ENCODE measurements around the gene VWA1.
"Not testable (repeated sequence)": the region's sequence is repeated elsewhere in the genome, so short reads cannot be mapped to it uniquely, and the experiment has no call there.

The VWA1 gene, protein sequence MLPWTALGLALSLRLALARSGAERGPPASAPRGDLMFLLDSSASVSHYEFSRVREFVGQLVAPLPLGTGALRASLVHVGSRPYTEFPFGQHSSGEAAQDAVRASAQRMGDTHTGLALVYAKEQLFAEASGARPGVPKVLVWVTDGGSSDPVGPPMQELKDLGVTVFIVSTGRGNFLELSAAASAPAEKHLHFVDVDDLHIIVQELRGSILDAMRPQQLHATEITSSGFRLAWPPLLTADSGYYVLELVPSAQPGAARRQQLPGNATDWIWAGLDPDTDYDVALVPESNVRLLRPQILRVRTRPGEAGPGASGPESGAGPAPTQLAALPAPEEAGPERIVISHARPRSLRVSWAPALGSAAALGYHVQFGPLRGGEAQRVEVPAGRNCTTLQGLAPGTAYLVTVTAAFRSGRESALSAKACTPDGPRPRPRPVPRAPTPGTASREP

DNA sequence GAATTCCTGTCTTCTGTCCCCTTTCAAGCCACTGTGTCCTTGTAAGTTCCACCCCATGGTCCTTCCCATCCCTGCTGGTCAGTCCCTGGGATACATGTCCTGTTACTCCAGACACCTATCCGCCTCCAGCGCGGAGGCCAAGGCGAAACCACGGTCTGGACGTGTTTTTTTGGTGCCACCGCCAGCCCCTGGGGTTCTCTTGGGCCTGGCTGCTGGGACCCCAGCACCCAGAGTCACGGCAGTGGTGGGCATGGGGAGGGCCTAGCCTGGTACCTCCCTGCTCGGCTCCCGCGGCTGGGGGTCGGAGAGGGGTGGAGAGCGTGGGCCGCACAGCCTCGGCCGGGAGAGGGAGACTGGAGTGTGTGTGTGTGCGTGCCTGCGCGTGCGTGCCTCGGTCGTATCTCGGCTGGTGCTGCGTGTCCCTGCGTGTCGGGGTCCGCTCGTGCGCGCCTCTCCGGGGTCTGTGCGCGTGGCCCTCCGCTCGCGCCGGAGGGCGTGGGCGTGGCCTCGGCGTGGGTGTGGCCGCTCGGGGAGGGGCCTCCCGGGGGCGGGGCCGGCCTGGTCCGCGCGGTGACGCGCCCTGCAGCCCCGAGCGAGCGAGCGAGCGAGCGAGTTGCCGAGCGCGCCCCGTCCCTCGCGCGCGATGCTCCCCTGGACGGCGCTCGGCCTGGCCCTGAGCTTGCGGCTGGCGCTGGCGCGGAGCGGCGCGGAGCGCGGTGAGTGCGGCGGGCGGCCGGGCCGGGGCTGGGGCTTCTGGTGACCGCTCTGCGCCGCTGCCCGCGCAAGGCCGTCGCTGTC is at the start of gene VWA1:
TSS of gene VWA1 (plus strand) at position 585 of the 798 bp plus-strand sequence. CDS start at position 644, 59 bp downstream.
- peak in 2 of 4 experiments; percentile 24 to 27 for DNase-seq

DNA sequence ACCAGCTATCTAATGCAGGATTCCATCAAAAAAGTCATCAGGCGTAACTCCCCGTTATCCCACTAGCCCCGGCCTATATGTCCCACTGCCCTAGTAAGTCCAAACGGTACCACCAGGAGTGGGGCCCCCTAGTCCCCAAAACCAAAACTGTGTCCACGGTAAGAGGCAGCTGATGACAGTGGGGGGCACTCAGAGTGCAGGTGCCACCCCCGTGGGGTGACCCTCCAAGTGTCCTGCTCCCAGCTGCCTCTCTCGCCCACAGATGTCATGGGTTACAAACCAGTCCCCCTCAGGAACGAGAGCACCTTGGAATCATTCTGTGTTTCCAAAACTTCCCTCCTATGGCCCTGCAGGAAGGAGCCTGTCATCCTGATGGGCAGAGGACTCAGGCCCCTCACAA is 49.6 kb upstream of the VWA1 start:
- DNase-seq: no peak

DNA sequence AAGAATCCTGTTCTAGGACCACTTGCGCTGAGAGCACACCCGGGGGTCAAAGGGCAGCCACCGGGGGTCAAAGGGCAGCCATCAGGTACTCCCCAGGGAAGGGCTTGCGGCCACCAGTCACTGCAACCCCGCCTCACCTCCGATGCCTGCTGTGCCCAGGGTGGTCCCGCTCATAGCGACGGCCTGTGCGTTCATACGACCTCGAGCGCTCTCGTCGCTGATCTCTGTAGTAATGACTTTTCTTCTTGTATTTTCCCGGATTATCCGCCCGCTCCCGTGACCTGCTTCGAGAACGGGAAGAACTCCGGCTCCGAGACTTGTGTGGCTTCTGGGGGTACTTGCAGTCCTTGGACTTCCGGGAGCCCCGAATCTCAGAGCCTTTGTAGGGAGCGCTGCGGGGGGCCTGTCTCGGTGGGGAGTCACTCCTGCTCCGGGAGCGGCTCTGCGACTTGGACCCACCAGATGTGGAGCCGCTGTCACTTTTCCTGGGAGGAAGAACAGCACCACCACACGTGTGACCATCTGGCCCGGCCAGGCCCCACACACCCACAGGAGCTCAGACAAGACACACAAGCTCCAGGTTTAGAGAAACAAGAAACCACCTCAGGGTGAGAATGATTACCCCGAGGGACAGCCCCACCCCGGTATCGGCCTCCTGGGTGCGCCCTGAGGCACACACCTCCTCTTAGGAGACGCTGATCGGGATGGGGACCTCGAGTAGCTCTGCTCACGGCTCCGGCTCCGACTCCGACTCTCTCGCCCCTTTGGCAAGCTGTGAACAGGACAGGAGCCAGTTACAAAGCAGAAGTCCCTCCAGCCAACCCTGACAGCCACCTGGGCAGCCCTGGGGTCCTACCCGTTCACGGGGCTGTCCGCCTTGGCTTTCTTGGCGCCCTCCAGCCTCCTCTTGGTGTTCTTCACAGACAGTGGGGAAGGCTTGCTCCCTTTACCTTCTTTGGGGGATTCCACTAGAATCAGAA is 48.1 kb upstream of the VWA1 start:
- no peak for DNase-seq

DNA sequence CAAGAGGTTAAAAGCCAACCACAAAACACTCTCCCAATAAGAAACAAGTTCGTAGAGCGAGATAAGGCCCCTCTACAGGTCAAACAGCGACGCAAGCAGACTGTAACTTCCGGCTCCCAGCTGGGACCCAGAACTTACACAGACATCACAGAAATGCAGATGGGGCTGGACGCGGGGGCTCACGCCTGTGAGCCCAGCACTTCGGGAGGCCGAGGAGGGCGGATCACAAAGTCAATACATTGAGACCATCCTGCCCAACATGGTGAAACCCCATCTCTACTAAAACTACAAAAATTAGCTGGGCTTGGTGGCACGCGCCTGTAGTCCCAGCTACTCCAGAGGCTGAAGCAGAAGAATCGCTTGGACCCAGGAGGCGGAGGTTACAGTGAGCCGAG is 47.4 kb upstream of the VWA1 start:
- no peak for DNase-seq

DNA sequence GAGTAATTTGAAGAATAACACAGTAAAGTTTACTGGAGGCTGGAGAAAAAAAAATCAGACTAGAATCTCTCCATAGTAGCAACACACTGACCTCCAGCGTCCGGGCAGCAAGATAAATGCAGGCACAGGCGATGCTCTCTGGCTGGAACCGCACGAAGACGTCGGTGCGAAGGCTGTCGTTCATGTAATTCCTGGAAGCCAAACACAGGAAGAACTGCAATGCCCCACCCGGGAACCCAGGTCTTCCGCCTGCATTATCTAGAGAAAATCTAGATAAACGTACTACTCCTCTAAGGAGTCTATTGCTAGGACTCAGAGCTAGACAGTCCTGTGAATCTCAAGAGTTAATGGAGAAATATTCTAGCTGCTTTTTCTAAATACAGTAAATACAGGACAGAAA is 44.8 kb upstream of the VWA1 start:
- DNase-seq: no peak

DNA sequence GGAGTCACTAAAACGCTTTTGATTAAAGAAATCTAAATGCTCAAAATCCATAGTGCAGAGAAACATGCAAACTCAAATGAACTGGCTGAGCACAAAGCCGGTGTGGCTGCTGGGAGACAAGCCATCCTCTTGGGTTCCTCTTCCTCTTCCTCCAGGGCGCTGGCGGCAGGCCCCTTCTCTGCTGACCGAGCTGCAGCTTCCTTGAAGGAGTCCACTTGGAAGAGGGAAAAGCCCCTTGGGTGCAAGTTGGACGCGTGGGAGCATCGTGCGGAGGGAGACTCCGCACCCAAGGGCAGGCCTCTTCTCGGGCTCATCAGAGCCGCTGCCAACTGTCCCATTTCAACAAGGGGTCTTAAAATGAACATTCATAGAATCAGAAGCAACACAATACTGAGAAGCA is 44.3 kb upstream of the VWA1 start:
- DNase-seq: no peak

DNA sequence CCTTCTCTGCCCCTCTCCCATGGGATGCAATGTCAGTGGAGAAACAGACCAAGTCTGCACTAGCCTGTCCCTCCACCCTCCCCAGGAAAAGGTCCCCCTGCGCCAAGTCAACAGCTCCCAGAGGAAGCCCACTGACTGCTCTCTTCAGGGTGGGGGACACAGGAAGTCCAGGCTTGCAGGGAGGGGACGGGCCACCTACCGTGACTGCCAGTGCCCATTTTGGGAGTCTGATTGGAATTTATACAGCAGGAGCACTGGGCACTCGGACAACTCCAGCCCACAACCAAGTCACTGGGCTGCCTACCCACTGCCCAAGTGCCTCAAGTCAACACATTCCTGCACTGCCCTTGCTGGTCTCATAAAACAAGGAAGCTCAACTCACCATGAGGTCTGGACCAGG is 42.5 kb upstream of the VWA1 start:
- no peak for DNase-seq

DNA sequence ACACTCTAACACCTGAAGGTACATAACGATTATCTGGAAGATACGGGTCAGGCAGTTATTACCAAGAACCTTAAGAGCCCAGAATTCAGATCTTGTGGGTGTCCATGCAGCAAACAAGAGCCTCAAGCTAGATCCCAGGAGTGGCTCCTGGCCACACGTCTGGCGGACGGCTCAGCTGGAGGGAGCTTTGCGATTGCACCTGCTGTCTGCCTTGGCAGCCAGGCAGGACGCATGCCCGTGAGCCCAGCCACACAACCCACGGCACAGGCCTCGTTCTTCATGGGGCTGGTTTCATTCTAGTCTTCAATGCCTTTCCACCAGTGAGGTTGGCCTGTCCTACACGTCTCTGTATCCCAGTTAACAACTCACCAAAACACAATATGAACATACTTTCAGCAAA is 42.1 kb upstream of the VWA1 start:
- DNase-seq: no peak

DNA sequence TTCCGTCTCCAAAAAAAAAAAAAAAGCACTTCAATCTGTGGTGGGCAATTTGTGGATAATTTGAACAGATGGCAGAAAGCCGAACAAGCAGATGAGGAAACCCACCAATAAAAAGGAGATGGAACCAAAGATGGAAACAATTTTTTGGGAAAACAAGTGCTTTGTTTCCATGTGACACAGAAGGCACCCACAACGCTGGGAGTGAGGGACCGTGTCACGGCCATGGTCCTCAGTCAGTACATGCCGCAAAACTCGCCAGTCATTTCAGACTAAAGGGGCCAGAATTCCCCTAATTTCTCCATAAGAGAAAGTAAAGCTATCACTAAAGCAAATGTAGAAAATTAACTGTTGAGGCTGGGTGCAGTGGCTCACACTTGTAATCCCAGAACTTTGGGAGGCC is 41.4 kb upstream of the VWA1 start:
- no peak for DNase-seq

DNA sequence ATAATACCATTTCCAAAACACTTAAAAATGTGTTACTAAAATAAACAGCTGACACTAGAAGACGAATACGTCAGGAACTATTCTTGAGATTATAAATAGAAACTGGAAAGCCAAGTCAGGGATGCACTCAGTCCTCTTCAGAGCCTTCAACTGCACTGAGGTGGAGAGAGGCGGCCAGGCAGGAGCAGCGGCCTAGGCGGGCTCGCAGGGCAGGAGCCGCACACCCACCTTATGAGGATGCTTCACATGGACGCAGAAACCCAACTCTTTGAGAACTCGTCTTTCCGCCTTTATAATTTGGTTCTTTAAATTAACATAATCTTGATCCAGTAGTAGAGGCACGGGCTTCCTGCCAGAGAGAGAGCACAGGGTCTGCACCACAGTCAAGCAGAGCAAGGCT is 40.3 kb upstream of the VWA1 start:
- DNase-seq: no peak

DNA sequence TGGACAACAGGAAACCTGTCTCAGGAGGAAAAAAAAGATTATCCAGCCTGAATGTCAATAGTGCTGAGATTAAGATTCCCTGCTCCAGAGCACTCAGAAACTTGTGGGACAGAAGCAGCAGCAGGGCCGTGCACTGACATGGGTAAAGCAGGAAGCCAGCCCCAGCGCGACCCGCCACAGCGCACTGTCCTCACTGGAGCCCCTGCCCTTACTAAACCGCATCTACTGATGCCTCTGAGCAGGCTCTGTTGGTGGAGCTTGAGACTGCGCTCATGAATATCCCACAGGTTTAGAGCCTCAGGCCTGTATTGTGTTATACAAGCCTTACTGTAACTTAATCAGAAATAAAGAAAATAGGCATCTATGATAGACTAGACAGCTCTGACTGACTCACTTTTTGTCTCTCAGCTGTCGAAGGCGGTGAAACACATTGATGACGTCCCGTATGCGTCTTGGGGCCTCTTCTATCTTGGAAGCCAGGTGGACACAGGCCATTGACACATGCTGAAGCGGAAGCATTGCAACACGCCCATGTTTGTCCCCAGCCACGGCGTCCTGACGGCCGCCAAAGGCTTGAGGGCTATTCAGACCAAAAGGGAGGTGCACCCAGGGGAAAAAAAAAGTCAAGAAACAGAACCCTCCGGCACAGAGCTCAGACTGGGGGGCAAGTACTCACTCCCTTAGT is 37.5 kb upstream of the VWA1 start:
- no peak for DNase-seq

DNA sequence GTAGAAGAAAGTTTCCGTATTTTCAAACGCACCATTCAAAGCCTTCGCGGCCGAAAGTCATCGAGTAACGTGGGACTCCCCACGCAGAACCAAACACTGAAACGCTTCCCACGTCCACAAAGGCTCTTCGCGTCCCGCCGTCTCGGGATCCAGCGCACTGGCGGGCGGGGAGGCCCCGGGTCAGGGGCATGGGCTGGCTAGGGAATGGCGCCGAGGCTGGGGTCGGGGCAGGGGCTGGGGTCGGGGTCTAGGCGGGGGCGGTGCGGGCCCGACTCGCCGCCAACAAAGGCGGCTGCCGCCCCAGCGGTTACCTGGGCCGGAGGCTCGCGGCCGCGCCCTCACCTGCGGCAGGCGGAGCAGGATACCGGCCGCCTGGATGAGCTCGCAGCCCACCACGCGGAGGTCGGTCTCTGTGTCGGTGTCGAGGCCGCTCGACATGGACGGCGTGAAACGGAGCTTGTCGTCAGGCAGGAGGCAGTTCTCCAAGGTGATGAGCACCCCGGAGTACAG is 36.8 kb upstream of the VWA1 start:
- no peak for DNase-seq

DNA sequence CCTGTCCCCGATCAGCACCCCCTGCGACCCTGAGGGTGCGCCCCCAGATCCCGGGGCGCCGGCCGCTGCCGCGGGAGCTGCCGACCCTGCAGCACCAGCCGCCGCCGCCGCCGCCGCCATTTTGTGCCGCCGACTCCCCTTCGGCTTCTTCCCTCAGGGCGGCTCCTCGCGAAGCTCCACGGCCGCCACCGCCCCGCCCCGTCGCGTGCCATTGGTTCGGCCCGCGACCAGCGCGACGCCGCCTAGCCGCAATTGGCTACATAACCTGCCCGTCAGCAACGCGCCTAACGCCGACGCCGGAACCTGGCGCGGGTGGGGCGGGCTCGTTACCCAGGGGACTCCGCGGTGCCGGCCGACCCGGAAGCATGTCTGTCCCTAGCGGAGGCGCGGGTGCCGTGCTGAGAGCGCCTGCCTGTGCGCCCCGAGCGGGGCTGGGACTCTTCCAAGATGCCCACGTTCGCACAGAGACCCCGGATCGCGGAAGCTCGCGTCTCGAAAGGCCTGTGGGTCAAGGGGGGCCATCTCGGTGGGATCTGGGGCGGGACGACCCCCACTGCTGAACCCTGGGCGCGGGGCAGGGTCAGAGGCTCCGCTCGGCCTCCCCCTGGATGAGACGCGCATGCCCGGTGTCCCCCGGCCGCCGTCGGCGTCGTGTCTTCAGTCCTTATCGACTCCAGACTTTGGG is 36.2 kb upstream of the VWA1 start, which contains the start of gene CCNL2:
TSS of gene CCNL2 (minus strand) at position 149 of the 685 bp plus-strand sequence. CDS start at position 120, 29 bp downstream.
- DNase-seq: peak; percentile 98 to 99 (median 98)

DNA sequence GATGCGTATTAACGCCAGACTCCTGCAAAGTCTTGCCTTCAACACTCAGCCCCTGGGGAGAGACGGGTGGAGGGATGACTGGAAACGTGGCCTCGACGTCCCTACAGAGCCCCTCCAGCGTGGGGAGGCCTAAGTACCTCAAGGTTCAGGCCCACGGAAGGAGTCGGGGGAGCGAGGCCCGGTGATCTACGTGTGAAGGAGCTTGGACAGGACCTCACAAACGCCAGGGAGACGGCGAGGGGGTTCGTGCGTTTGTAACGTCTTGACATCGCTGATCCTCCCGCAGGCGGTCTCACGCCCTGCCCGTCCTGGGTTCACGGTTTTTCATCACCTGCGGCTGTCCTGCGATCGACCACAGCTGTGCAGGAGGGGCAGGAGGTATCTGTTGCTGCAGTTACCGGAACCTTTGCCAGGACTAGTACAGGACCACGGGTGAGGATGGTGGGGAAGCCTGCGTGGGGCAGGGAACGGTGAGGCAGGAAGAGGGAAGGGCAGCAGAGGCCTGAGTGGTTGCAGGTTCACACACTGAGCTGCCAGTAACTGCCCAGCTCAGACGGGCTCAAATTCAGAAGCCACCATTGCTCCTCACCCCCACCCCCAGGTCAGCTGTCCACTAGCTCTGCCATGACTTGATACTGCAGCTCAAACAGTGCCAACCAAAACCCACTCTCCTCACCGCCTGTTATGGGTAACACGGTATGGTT is 35.5 kb upstream of the VWA1 start:
- DNase-seq: no peak

DNA sequence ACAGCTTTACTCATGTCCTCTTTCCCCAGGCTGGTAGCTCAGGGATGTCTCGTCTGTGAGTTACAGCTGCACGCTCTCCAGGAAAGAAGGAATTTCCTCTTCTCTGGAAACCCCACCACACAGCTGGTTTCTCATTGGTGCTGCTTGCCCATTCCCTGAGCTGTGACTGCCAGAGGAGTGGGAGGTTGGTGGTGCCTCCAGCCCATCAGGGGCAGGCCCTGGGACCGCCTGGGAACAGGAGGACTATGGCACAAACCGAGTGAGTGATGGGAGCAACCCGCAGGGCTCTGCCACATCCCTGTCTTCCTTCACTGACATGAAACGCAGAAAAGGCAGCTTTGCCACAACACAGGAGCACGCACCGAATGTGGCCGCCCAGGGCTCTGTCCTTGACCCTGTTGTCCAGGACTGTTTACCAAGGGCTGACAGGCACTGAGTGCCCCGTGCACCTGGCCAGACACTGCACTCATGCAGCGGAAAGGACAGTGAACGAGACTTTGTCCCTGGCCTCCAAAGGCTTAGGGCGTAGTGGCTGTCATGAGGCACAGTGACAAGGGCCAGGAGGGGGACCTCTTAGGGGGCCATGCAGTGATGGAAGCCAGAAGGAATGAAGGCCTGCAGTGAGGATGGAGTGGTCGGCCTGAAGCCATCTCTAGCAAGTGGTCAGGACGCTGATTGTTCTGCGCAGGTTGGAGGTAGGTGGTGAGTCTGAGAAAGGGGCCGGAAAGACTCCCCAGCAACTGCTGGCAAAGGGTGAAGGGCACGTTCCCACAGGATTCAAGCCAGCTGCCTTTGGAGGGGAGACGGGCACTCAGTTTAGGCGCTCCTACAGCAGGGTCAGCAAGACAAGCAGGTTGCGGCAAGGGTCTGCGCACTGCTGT is 34.7 kb upstream of the VWA1 start:
- no peak for DNase-seq

DNA sequence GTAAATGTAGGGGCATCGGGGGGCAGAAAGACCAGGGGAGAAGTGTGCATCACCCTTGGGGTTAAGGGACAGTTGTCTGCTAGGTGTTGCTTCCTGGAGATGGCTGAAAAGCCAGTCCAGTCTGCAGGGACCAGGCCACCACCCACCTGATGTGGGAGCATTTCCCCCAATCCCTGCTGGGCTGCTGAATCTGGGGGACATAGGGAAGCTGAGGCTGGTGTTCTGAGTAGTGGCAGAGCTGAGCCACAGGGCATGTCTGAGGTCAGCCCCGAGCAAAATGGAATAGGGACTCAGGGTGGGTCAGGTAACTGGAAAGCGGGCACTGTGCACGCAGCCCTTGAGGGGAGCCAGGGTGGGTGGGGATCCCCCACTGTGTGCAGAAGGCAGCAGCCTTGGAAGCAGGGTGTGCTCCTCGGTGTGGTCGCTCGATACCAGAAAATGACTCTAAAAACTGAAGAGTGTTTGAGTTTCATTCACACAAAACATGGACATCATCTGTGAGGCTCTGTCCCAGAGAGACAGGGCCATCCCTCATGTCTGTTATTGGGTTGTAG is 34.0 kb upstream of the VWA1 start:
- no peak for DNase-seq

DNA sequence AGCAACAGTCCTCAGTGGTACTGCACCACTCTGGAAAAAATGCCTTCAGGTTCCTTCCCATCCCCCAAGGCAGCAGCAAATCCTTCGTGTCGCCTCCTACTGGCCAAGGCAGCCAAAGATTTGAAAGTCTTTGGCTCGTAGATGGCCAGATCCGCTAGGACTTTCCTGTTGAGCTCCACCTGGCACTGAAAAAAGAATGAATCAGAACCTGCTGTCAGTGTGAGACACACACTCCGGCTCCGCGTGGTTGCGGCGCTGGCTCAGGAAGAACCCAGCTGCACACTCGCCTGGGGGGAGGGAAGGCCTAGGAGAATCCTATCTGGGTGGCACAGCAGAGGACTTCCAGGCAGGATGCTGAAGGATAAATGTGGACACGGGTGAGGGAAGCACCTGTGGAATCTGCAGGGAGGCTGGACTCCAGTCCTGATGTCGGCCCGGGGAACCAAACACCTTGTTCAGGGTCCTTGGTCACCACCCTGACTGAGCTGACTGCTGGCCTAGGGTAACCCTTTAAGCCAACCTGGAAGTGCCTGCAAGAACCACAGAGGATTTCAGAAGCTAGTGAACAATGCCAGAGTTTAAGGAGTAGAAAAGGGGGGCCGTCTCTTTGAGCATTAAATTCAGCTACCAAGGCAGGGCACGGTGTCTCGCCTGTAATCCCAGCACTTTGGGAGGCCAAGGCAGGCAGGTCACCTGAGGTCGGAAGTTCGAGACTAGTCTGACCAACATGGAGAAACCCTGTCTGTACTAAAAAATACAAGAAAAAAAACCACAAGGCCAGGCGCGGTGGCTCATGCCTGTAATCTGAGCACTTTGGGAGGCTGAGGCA is 33.2 kb upstream of the VWA1 start:
- DNase-seq: no peak

DNA sequence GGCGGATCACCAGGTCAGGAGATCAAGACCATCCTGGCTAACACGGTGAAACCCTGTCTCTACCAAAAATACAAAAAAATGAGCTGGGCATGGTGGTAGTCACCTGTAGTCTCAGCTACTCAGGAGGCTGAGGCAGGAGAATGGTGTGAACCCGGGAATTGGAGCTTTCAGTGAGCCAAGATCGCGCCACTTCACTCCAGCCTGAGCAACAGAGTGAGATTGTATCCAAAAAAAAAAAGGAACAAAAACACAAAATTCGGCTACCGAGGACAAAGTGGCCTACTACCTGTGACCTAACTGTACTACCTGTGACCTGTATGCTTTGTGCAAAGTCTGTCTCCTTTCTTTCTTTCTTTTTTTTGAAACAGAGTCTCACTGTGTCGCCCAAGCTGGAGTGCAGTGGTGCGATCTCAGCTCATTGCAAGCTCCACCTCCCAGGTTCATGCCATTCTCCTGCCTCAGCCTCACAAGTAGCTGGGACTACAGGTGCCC is 32.5 kb upstream of the VWA1 start:
- not testable (repeated sequence) for DNase-seq
